ENCODE measurements around the gene SMAD9. TPM values are rescaled to one million over a fixed set of nuclear protein-coding genes. Genes with fewer than 3 reads are reported as not detected.

Gene SMAD9
- total and polyA plus RNA-seq, 2 of the 4 experiments (the other 2 are of a cell fraction) = 3.2 to 4.8 TPM

DNA sequence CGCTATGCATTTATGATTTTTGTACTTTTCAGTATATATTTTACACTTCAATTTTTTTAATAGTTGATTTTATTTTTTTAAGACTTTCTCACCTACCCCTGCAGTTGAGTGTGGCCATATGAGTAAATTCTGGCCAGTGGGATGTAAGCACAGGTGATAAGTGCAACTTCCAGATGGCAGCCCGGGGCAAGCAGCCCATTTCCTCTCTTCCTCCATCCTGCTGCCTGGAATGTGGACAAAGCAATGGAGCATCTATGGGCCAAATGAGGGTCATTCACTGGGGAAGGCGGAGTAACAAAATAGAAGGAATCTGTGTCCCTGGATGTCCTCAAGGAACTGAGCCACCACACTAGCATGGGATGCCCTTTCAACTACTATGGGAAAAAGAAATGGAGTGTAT is 88.7 kb downstream of the SMAD9 start:
- H3K27me3 ChIP-seq (ENCODE audit: control insufficient read depth, insufficient read depth, low read length) = no peaks in the 10 kb centered on the region
- H3K14ac ChIP-seq (replicated peaks; ENCODE audit: low read depth, low read length) = no peak overlapping the region
- H2BK20ac ChIP-seq (ENCODE audit: low read depth, low read length) = no peak overlapping the region
- in situ Hi-C loops (cut with MboI; ENCODE audit: low sequenced_read_pairs) = loop anchor here (25.0 kb wide), 1 partner anchor 781 kb away; no protein-coding TSS in a partner anchor
- no peak overlapping the region for H4K91ac ChIP-seq (ENCODE audit: insufficient read depth, low read depth, low read length)
- no peak overlapping the region for H4K5ac ChIP-seq (ENCODE audit: low read depth, low read length)
- H3K27ac ChIP-seq (ENCODE audit: insufficient read depth, low read length) = no peak overlapping the region
- peaks cover 7 to 16% of the 10 kb centered on the region in 2 experiments; a peak in 2 of 4 replicates for H3K79me1 ChIP-seq (ENCODE audit: low read depth in 1 of 2, low read length in 2 of 2)
- no peak overlapping the region for H3K23ac ChIP-seq (ENCODE audit: low read depth, low read length)
- no peaks in the 10 kb centered on the region for H3K9me3 ChIP-seq (ENCODE audit: control insufficient read depth, insufficient read depth, low read length)
- H3K9me1 ChIP-seq (ENCODE audit: insufficient read depth, low read length) = no peaks in the 10 kb centered on the region; the same call in 1 of the 2 replicates
- no peak overlapping the region for H2AK5ac ChIP-seq (ENCODE audit: low read depth, low read length)
- H3K4me3 ChIP-seq (ENCODE audit: insufficient read depth, low read depth, low read length) = no peak overlapping the region
- intact Hi-C loops (cut with micrococcal nuclease) = no loop called here
- TF ChIP-seq MAFK (IDR thresholded peaks at IDR 0.05; ENCODE audit: low read depth, low read length) (no peak), CHD1 (IDR thresholded peaks at IDR 0.05; ENCODE audit: low read depth, low read length) (no peak), POLR2A (IDR thresholded peaks at IDR 0.05; ENCODE audit: low read depth, low read length) (no peak)
- TF ChIP-seq, protein P1, sequence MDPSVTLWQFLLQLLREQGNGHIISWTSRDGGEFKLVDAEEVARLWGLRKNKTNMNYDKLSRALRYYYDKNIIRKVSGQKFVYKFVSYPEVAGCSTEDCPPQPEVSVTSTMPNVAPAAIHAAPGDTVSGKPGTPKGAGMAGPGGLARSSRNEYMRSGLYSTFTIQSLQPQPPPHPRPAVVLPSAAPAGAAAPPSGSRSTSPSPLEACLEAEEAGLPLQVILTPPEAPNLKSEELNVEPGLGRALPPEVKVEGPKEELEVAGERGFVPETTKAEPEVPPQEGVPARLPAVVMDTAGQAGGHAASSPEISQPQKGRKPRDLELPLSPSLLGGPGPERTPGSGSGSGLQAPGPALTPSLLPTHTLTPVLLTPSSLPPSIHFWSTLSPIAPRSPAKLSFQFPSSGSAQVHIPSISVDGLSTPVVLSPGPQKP (IDR thresholded peaks at IDR 0.05; ENCODE audit: borderline replicate concordance, low read depth, low read length) = no peak
- TF ChIP-seq, protein P2, sequence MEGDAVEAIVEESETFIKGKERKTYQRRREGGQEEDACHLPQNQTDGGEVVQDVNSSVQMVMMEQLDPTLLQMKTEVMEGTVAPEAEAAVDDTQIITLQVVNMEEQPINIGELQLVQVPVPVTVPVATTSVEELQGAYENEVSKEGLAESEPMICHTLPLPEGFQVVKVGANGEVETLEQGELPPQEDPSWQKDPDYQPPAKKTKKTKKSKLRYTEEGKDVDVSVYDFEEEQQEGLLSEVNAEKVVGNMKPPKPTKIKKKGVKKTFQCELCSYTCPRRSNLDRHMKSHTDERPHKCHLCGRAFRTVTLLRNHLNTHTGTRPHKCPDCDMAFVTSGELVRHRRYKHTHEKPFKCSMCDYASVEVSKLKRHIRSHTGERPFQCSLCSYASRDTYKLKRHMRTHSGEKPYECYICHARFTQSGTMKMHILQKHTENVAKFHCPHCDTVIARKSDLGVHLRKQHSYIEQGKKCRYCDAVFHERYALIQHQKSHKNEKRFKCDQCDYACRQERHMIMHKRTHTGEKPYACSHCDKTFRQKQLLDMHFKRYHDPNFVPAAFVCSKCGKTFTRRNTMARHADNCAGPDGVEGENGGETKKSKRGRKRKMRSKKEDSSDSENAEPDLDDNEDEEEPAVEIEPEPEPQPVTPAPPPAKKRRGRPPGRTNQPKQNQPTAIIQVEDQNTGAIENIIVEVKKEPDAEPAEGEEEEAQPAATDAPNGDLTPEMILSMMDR (conservative IDR thresholded peaks at IDR 0.05; ENCODE audit: low read depth, low read length) = no peak
- H3K4ac ChIP-seq (ENCODE audit: low read depth, low read length) = no peak overlapping the region
- H2BK15ac ChIP-seq (ENCODE audit: low read depth, low read length) = no peak overlapping the region
- no peak overlapping the region for H2AK9ac ChIP-seq (replicated peaks; ENCODE audit: low read depth, low read length, poor library complexity)
- no peak overlapping the region for H3K4me2 ChIP-seq (ENCODE audit: low read depth, low read length)
- H2BK120ac ChIP-seq (ENCODE audit: low read depth, low read length) = no peak overlapping the region
- no peak overlapping the region for H2BK5ac ChIP-seq (ENCODE audit: low read depth, low read length, poor library complexity, severe bottlenecking)
- dilution Hi-C loops (cut with HindIII; ENCODE audit: low sequenced_read_pairs, unreplicated experiment) = no loop called here
- H3K36me3 ChIP-seq (ENCODE audit: control insufficient read depth, insufficient read depth, low read length) = peaks cover 5% of the 10 kb centered on the region; the same call in 1 of the 2 replicates
- WGBS, 2 experiments (ENCODE audit: extremely low coverage in 2 of 2, insufficient read length in 1 of 2) = no CpG with 5 or more reads among the region's 3 CpGs
- ChIA-PET CTCF (interaction anchor here (1.9 kb wide), 1 partner anchor 17 kb away, joined by 4 read pairs; no protein-coding TSS in a partner anchor), POLR2A (ENCODE audit: unreplicated experiment) (no interaction called here)
- no peak overlapping the region for H2AFZ ChIP-seq (replicated peaks; ENCODE audit: low read length, poor library complexity)
- H4K8ac ChIP-seq (ENCODE audit: low read depth in 2 of 2, low read length in 2 of 2) = no peak overlapping the region
- ATAC-seq (ENCODE audit: low read depth) (no peak), DNase-seq (no peak)
- no peak overlapping the region for H3K9ac ChIP-seq (ENCODE audit: low read depth, low read length)
- 0 out of 2 replicates have a peak, but pooled peaks cover 2% of the 10 kb centered on the region for H3K4me1 ChIP-seq (ENCODE audit: control insufficient read depth, insufficient read depth, low read length)
- no peaks in the 10 kb centered on the region; the same call in 1 of the 2 replicates for H4K20me1 ChIP-seq (ENCODE audit: insufficient read depth, low read length)
- no peak overlapping the region for H3K18ac ChIP-seq (ENCODE audit: low read depth, low read length)
- BruUV-seq (replicated peaks) = no TSS peak
- no peak overlapping the region for H3K56ac ChIP-seq (ENCODE audit: extremely low read depth, insufficient read depth, low read length)
